ENCODE results near the gene IQSEC1.

DNA sequence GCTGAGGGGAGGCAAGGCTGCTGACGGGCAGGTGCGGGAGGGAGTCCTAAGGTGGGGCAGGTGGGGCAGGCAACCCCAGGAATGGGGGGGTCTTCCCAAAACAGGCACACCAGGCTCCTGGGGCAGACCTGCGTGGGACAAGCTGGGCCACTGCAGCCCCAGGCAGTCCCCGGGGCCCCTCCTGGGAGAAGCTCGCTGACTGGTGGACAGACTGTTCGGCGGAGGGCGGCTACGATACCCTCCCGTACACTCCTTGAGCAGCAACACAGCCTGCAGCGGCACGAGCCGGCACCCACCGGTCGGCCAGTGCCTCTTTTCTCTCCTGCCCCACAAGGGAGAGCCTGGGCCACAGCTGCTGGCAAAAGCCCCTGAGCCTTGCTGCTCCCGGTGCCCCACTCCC lies 165.9 kb downstream of the IQSEC1 start:
- TF ChIP-seq, protein P1, sequence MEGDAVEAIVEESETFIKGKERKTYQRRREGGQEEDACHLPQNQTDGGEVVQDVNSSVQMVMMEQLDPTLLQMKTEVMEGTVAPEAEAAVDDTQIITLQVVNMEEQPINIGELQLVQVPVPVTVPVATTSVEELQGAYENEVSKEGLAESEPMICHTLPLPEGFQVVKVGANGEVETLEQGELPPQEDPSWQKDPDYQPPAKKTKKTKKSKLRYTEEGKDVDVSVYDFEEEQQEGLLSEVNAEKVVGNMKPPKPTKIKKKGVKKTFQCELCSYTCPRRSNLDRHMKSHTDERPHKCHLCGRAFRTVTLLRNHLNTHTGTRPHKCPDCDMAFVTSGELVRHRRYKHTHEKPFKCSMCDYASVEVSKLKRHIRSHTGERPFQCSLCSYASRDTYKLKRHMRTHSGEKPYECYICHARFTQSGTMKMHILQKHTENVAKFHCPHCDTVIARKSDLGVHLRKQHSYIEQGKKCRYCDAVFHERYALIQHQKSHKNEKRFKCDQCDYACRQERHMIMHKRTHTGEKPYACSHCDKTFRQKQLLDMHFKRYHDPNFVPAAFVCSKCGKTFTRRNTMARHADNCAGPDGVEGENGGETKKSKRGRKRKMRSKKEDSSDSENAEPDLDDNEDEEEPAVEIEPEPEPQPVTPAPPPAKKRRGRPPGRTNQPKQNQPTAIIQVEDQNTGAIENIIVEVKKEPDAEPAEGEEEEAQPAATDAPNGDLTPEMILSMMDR (IDR thresholded peaks at IDR 0.05) = no peak
- no peak for TF ChIP-seq POLR2A (IDR thresholded peaks at IDR 0.05)

Measured in Peyer's patch (tissue), 4 donors.